Uterus (tissue), 4 donors: ENCODE measurements around the gene THRSP. TPM values are rescaled to one million over a fixed set of nuclear protein-coding genes. Genes with fewer than 3 reads are reported as not detected.

Experiments
- DNase-seq, 2 donors: peaks; one replicate each; pipeline ENCODE4 v3.0.0-alpha.2; 2019 to 2020
- H3K27ac ChIP-seq, 2 donors: fragments of 200-600 bp; sonication (generic); 1 replicate in 1 of 2; 2 replicates in 1 of 2; pipeline ENCODE4 v1.5.1; 2016 to 2018
- H3K27me3 ChIP-seq, 2 donors: fragments of 200-600 bp; sonication (generic); one replicate each; pipeline ENCODE4 v1.5.1; 2018 to 2019; ENCODE audit warnings: control low read depth in 1 of 2
- H3K36me3 ChIP-seq, 2 donors: fragments of 200-600 bp; sonication (generic); one replicate each; pipeline ENCODE4 v1.5.1; 2019; ENCODE audit warnings: control low read depth in 1 of 2
- H3K4me1 ChIP-seq, 2 donors: fragments of 200-600 bp; sonication (generic); one replicate each; pipeline ENCODE4 v1.5.1; 2018 to 2019; ENCODE audit warnings: control low read depth in 1 of 2
- H3K4me3 ChIP-seq, 2 donors: fragments of 200-600 bp; sonication (generic); 1 replicate in 1 of 2; 2 replicates in 1 of 2; pipeline ENCODE4 v1.5.1; 2018 to 2019; ENCODE audit warnings: mild to moderate bottlenecking in 1 of 2
- H3K9me3 ChIP-seq, 2 donors: fragments of 200-600 bp; sonication (generic); one replicate each; pipeline ENCODE4 v1.5.1; 2019; ENCODE audit warnings: control low read depth in 1 of 2
- POLR2A ChIP-seq, 2 donors: fragments of 450-650 bp; IDR thresholded peaks; one replicate each; pipeline ENCODE4 v1.6.1; 2016; ENCODE audit warnings: antibody characterized with exemption in 2 of 2, mild to moderate bottlenecking in 1 of 2, moderate library complexity in 1 of 2
- intact Hi-C: fragments of 100-400 bp; cut with DNase I; formaldehyde crosslinking; loops from one replicate; pipeline ENCODE4 v1.15.1; 2023; ENCODE audit warnings: low total_unique reads
- total RNA-seq, 4 donors: library from RNA; depleted of rRNA in 3 of 4; stranded (reverse); fragments of >200 nt in 3 of 4; gene quantifications; one replicate each; pipeline versions ENCODE4 v1.1.0 to v1.2.4, GENCODE V29; 2014 to 2023
- TF ChIP-seq, protein P1 (sequence below), 4 experiments: fragments of 200-600 bp in 2 of 4; fragments of 450-650 bp in 2 of 4; sonication (generic) in 2 of 4; IDR thresholded peaks; one replicate each; pipeline ENCODE4 v1.5.1; 2016 to 2019; ENCODE audit warnings: antibody characterized with exemption in 4 of 4, mild to moderate bottlenecking in 2 of 4, moderate library complexity in 1 of 4
- donor health status: DM: yes; HTN: yes; CAD: no.

Gene THRSP
- total RNA-seq, 4 donors from 2014 or later, result not detected

DNA sequence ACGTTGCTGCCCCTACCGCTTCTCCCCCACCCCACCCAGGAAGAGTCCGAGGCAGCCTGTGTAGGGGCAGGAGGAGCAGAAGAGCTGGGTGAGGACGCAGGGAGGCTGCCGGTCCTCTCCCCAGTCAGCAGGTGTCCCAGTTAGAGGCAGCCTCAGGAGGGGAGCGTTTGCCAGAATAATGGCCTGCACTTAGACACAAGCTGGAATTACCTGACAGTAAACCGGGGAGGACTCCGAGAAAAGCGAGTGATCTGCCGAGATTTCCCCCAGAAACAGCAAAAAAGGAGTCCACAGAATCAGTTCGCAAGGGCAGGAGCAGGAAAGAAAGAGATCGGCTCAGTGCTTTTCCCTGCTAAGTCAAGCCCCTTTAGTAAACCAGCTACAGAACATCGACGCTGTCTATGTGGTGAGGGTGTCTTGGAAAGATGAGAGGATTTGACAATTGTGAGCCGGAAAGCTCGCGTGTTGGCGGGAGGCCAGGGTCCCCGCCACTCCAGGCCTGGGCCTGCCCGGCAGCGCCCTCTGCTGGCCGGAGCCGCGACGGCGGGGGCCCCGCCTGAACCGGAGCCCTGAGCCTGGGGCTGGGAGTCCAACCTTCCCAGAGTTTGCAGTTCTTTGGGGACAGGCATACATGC, 17.7 kb upstream of the THRSP start:
- intact Hi-C loops, result no loop called here
- Histone ChIP-seq H3K27me3 (no peaks in the 10 kb centered on the region), H3K27ac (peak overlapping the region; percentile 62 to 85), H3K36me3 (no peaks in the 10 kb centered on the region), H3K4me1 (no peaks in the 10 kb centered on the region), H3K4me3 (peak overlapping the region; percentile 37 to 54), H3K9me3 (no peaks in the 10 kb centered on the region)
- TF ChIP-seq, protein P1, sequence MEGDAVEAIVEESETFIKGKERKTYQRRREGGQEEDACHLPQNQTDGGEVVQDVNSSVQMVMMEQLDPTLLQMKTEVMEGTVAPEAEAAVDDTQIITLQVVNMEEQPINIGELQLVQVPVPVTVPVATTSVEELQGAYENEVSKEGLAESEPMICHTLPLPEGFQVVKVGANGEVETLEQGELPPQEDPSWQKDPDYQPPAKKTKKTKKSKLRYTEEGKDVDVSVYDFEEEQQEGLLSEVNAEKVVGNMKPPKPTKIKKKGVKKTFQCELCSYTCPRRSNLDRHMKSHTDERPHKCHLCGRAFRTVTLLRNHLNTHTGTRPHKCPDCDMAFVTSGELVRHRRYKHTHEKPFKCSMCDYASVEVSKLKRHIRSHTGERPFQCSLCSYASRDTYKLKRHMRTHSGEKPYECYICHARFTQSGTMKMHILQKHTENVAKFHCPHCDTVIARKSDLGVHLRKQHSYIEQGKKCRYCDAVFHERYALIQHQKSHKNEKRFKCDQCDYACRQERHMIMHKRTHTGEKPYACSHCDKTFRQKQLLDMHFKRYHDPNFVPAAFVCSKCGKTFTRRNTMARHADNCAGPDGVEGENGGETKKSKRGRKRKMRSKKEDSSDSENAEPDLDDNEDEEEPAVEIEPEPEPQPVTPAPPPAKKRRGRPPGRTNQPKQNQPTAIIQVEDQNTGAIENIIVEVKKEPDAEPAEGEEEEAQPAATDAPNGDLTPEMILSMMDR (IDR thresholded peaks at IDR 0.05), result peak; percentile 90 to 99 (median 96)
- TF ChIP-seq POLR2A (IDR thresholded peaks at IDR 0.05), result peak in 1 of 2 donors; percentile 13
- DNase-seq, result peak; percentile 76 to 89

GRCh38 chr11:78046486-78046854, 17.2 kb upstream of the THRSP start:
- Histone ChIP-seq H3K27me3 (no peaks in the 10 kb centered on the region), H3K4me3 (peak overlapping the region in 1 of 2 donors; percentile 54), H3K9me3 (no peaks in the 10 kb centered on the region), H3K36me3 (no peaks in the 10 kb centered on the region), H3K4me1 (no peaks in the 10 kb centered on the region), H3K27ac (peak overlapping the region; percentile 62 to 85)
- DNase-seq, result no peak
- intact Hi-C loops, result no loop called here
- no peak for TF ChIP-seq POLR2A (IDR thresholded peaks at IDR 0.05)
- TF ChIP-seq, protein P1 (IDR thresholded peaks at IDR 0.05), result no peak

DNA sequence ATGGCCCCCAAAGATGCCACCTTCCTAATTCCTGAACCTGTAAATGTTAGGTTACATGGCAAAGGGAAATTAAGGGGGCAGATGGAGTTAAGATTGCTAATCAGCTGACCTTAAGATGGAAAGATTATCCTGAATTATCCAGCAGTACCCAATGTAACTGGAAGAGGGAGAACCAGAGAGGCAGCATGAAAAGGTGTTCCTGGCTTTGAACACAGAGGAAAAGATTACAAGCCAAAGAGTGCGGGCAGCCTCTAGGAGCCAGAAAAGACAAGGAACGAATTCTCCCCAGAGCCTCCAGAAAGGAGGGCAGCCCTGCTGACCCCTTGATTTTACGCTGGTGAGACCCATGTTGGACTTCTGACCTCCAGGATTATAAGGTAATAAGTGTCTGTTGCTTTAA, 15.1 kb upstream of the THRSP start:
- TF ChIP-seq, protein P1 (IDR thresholded peaks at IDR 0.05), result no peak
- TF ChIP-seq POLR2A (IDR thresholded peaks at IDR 0.05), result no peak
- intact Hi-C loops, result no loop called here
- Histone ChIP-seq H3K36me3 (no peaks in the 10 kb centered on the region), H3K27me3 (no peaks in the 10 kb centered on the region), H3K27ac (no peak overlapping the region), H3K4me3 (no peak overlapping the region), H3K9me3 (no peaks in the 10 kb centered on the region), H3K4me1 (no peaks in the 10 kb centered on the region)
- DNase-seq, result no peak

GRCh38 chr11:78049348-78049747, 14.3 kb upstream of the THRSP start:
- Histone ChIP-seq H3K36me3 (no peaks in the 10 kb centered on the region), H3K27ac (no peak overlapping the region), H3K4me1 (no peaks in the 10 kb centered on the region), H3K9me3 (no peaks in the 10 kb centered on the region), H3K4me3 (no peak overlapping the region), H3K27me3 (no peaks in the 10 kb centered on the region)
- intact Hi-C loops, result no loop called here
- DNase-seq, result no peak
- no peak for TF ChIP-seq POLR2A (IDR thresholded peaks at IDR 0.05)
- TF ChIP-seq, protein P1 (IDR thresholded peaks at IDR 0.05), result no peak

DNA sequence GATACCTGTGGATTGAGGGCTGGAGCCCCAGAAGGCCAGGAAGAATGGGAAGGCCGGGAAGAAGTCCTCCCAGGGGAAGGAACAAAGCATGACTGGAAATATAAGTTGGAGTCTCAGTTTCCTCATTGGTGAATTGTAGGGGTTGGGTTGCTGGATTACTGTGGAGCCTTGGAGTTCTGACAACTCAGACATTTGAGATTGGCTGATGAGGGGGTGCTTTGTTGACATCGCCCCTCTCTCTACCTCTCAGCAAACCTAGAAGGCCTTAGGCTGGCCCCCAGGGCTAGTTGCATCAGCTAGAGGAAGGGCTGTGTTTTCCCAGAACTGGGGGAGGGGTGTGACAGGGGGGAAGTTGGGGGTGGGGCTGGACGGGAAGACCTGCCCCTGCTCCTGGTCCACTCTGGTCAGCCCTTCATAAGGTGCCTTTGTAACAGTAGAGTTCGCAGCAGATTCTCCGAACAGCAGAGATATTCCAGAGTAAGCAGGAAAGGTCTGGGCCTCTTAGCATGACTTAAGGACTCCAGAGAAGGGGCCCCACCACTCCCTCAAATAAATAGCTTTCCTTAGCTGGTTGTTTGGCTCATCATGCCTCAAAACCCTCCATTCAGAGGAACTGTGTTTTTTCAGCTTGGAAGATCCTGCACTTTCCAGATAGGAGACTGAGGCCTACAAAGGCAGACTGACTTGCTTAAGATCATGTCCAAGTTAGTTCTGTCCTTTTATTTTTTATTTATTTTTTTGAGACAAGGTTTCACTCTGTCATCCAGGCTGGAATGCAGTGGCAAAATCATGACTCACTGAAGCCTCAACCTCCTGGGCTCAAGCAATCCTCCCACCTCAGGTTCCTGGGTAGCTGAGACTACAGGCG, 12.5 kb upstream of the THRSP start:
- H3K9me3 ChIP-seq, result no peaks in the 10 kb centered on the region
- TF ChIP-seq, protein P1 (IDR thresholded peaks at IDR 0.05), result no peak
- no peak for TF ChIP-seq POLR2A (IDR thresholded peaks at IDR 0.05)
- H3K36me3 ChIP-seq, result no peaks in the 10 kb centered on the region
- no peaks in the 10 kb centered on the region for H3K27me3 ChIP-seq
- no peak for DNase-seq
- intact Hi-C loops, result no loop called here
- H3K4me1 ChIP-seq, result no peaks in the 10 kb centered on the region
- H3K4me3 ChIP-seq, result no peak overlapping the region
- H3K27ac ChIP-seq, result no peak overlapping the region
